Calu3 (cell line): ENCODE measurements around the gene DNTTIP2. TPM values are rescaled to one million over a fixed set of nuclear protein-coding genes. Genes with fewer than 3 reads are reported as not detected.

ENCODE experiments used
- BruUV-seq: library from RNA; stranded (reverse); fragments of 400-500 nt; replicated peaks from 2 replicates; lab custom pipeline; 2021; lab: Mats Ljungman, UMichigan
- CTCF ChIA-PET: fragments of 300-600 bp; sonication (Branson Sonifier 250); formaldehyde crosslinking; loops from one replicate; lab custom pipeline; 2022; ENCODE audit warnings: antibody characterized with exemption; lab: Charles Lee
- DNase-seq: peaks from one replicate; pipeline ENCODE4 v3.0.0; 2022
- H3K27ac Mint-ChIP-seq: one replicate; pipeline ENCODE4 v1.8.0; 2022; ENCODE audit warnings: mixed read lengths; ENCODE audit not compliant: unreplicated experiment
- H3K27me3 Mint-ChIP-seq: one replicate; pipeline ENCODE4 v1.8.0; 2022; ENCODE audit warnings: mixed read lengths; ENCODE audit not compliant: unreplicated experiment
- H3K36me3 Mint-ChIP-seq: one replicate; pipeline ENCODE4 v1.8.0; 2022; ENCODE audit warnings: mild to moderate bottlenecking, moderate library complexity, mixed read lengths; ENCODE audit not compliant: insufficient read depth, unreplicated experiment
- H3K4me1 Mint-ChIP-seq: one replicate; pipeline ENCODE4 v1.8.0; 2022; ENCODE audit warnings: mild to moderate bottlenecking, low read depth, mixed read lengths; ENCODE audit not compliant: unreplicated experiment
- H3K4me3 Mint-ChIP-seq: one replicate; pipeline ENCODE4 v1.8.0; 2022; ENCODE audit warnings: mild to moderate bottlenecking, low read depth, moderate library complexity, mixed read lengths; ENCODE audit not compliant: unreplicated experiment
- H3K9me3 Mint-ChIP-seq: one replicate; pipeline ENCODE4 v1.8.0; 2022; ENCODE audit warnings: low read depth, mixed read lengths; ENCODE audit not compliant: unreplicated experiment
- intact Hi-C: fragments of 100-400 bp; cut with micrococcal nuclease; formaldehyde crosslinking; loops from one replicate; pipeline ENCODE4 v1.10.0; 2022; ENCODE audit not compliant: unreplicated experiment
- microRNA-seq: library from miRNA; unstranded; fragments of <30 nt; microRNA quantifications from one replicate; pipeline ENCODE4 v1.2.0, GENCODE V29; 2022
- total RNA-seq: library from RNA; stranded (reverse); gene quantifications from 2 replicates; pipeline ENCODE4 v1.2.3, GENCODE V29; 2022
- TF ChIP-seq, protein P1 (sequence below): fragments of 200-600 bp; IDR thresholded peaks from one replicate; pipeline ENCODE4 v1.8.0; 2022; ENCODE audit warnings: antibody characterized with exemption; ENCODE audit not compliant: unreplicated experiment

DNTTIP2 gene
- total RNA-seq, 1 experiment from 2014 or later: 71.8 TPM

DNA sequence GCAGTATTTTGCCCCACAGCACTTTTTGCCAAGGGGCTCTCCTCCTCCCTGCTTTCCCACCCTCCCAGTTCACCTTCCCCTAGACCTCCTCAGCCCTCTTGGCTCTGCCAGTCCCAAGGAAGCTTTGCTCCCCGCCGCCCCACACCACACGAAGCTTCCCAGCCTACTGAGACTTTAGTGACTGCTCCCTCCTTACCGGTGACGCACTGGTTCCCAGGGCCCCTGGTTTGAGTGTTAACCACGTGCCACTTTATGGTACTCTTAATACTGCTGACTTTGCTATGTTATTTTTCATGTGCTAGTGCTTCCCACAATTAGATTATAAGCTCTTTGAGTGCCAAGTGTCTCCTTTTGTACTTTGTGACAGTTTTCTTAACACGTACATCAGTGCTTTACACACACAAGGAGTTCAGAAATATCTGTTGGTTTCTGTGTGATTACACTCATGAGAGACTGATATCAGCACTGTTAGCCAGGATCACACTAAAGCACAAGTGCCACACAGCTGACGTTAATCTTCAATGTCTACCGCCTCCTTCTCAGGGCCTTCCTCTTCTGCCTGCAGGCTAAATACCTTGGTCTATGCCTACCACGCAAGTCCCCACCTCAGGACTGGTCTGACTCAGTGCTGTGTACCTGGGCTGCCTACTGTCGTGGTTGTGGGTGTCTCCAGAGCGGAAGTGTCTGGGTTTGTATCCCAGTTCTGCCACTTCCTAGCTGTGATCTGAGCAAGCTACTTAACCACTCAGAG is 61.0 kb downstream of the DNTTIP2 start:
- no peaks in the 10 kb centered on the region for H3K36me3 Mint-ChIP-seq
- intact Hi-C loops: no loop called here
- no TSS peak for BruUV-seq
- TF ChIP-seq, protein P1, sequence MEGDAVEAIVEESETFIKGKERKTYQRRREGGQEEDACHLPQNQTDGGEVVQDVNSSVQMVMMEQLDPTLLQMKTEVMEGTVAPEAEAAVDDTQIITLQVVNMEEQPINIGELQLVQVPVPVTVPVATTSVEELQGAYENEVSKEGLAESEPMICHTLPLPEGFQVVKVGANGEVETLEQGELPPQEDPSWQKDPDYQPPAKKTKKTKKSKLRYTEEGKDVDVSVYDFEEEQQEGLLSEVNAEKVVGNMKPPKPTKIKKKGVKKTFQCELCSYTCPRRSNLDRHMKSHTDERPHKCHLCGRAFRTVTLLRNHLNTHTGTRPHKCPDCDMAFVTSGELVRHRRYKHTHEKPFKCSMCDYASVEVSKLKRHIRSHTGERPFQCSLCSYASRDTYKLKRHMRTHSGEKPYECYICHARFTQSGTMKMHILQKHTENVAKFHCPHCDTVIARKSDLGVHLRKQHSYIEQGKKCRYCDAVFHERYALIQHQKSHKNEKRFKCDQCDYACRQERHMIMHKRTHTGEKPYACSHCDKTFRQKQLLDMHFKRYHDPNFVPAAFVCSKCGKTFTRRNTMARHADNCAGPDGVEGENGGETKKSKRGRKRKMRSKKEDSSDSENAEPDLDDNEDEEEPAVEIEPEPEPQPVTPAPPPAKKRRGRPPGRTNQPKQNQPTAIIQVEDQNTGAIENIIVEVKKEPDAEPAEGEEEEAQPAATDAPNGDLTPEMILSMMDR: no peak
- CTCF ChIA-PET: interaction anchor here (0.7 to 0.9 kb wide), 3 partner anchors 26 to 147 kb away, joined by 3 to 4 read pairs (median 3); no protein-coding TSS in a partner anchor
- H3K9me3 Mint-ChIP-seq: no peaks in the 10 kb centered on the region
- H3K27ac Mint-ChIP-seq: no peak overlapping the region
- no peaks in the 10 kb centered on the region for H3K27me3 Mint-ChIP-seq
- H3K4me3 Mint-ChIP-seq: no peak overlapping the region
- no peak for DNase-seq
- peaks cover 5% of the 10 kb centered on the region for H3K4me1 Mint-ChIP-seq

DNA sequence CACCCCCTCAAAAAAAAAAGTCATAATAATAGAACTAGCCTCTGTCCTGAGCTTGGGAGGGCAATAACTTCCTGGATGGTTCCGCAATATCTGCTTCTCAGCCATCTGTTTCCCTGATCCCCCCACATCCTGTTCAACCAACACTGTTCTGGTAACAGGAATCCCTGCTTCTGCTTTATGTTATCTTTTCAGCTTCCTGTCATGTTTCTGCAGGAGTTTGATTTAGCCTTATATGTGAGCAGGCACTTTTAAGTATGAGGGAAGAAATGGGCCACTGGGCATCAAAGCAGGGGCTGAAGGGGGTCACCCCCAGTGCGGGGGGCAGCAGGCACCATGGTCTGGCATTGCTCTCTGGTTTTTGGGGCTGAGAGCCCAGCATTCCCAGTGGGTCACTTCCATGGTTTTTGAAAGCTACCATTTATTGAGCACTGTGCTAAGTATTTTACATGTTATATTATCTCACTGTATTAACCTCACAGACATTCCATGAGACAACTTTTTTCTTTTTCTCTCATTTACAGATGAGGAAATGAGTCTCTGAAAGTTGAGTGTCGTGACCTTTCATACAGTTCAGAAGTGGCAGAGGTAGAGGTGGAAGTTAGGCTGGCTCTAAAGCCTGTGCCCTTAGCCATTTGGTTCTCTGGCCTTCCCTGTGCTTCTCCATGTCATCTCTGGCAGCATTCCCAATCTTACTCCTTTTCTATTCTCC is 61.9 kb downstream of the DNTTIP2 start:
- no peak overlapping the region for H3K4me3 Mint-ChIP-seq

More for the DNA sequence above, 61.9 kb downstream of the DNTTIP2 start:
- H3K27ac Mint-ChIP-seq: no peak overlapping the region
- H3K36me3 Mint-ChIP-seq: no peaks in the 10 kb centered on the region
- no peaks in the 10 kb centered on the region for H3K27me3 Mint-ChIP-seq
- H3K4me1 Mint-ChIP-seq: peaks cover 11% of the 10 kb centered on the region
- CTCF ChIA-PET: interaction anchor here (0.7 to 0.9 kb wide), 2 partner anchors 45 to 188 kb away, joined by 3 read pairs; no protein-coding TSS in a partner anchor
- BruUV-seq: no TSS peak
- TF ChIP-seq, protein P1: no peak
- intact Hi-C loops: no loop called here
- no peak for DNase-seq
- no peaks in the 10 kb centered on the region for H3K9me3 Mint-ChIP-seq

Small RNA genes lying within 50 kb of the gene (microRNA-seq; reads per million reads assigned to microRNA genes)
- gene MIR760: 107 reads per million, percentile 64 among the genes with 10 or more reads in this experiment

Other genes starting within 250 kb of the DNTTIP2 start
- 15.6 and 15.7 TPM in 2 replicates for gene BCAR3, start 197.4 kb downstream of the DNTTIP2 start, total RNA-seq
- 20.2 and 20.9 TPM in 2 replicates for gene GCLM, start 30.2 kb upstream of the DNTTIP2 start, total RNA-seq
- 0.31 and 0.37 TPM in 2 replicates for gene ABCA4, start 241.9 kb upstream of the DNTTIP2 start, total RNA-seq